GM19238 (cell line): Measurements from ENCODE around the gene RCN2.

Source experiments
- DNase-seq: peaks from one replicate; pipeline ENCODE4 v3.0.0; 2011; ENCODE audit warnings: low spot score; ENCODE audit not compliant: insufficient read length

RCN2 gene

GRCh38 chr15:76973906-76974305 lies 42.4 kb downstream of the RCN2 start:
- DNase-seq = no peak

GRCh38 chr15:76974456-76975036 lies 43.0 kb downstream of the RCN2 start:
- DNase-seq = no peak

- DNase-seq = no peak
Measured at GRCh38 chr15:76976141-76976540, 44.6 kb downstream of the RCN2 start.

GRCh38 chr15:76976572-76977270 lies 45.2 kb downstream of the RCN2 start:
- DNase-seq = no peak

GRCh38 chr15:76978522-76979330 lies 47.2 kb downstream of the RCN2 start:
- no peak for DNase-seq

- no peak for DNase-seq
Measured at GRCh38 chr15:76979331-76979925, 47.9 kb downstream of the RCN2 start.

GRCh38 chr15:76979996-76980520 lies 48.5 kb downstream of the RCN2 start:
- DNase-seq = no peak

DNA sequence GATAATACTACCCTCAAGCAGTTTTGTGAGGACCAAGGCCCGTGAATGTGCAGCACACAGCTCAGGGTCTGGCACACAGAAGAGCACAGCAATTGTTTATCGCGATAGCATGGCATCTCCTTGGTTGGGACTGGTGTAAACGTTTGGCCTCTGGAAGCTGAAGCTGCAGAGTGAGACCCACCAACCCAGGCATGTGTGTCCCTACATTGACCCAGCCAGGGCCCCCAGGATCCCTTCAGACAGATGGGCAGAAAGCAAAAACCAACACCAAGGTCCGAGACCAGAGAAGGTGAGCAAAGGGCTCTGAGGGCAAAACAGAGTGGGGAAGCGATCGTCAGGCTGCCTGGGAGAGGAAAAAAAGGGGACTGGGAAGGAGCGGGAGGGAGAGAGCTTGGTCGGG lies 50.8 kb downstream of the RCN2 start:
- no peak for DNase-seq

GRCh38 chr15:76982756-76983155 lies 51.2 kb downstream of the RCN2 start:
- DNase-seq = no peak

- no peak for DNase-seq
Measured at GRCh38 chr15:76983590-76984375, 52.2 kb downstream of the RCN2 start.

DNA sequence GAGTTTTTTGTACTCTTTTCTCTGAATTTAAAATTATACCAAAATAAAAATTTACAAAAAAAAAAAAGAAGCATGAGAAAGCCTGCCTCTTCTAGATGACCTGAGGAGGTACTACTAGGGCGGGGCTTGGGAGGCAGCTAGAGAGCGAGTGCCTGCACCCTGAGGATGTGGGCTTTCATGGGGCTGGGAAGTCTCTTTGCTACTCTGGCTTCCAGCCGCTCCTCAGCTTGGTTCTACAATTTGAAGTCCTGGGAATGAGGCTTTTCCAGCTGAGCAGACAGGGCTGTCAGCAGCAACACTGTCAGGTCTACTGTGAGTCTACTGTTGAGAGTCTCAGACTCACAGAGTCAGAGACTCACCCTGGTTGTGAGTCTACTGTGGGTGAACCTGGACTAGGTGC lies 55.2 kb downstream of the RCN2 start:
- no peak for DNase-seq

DNA sequence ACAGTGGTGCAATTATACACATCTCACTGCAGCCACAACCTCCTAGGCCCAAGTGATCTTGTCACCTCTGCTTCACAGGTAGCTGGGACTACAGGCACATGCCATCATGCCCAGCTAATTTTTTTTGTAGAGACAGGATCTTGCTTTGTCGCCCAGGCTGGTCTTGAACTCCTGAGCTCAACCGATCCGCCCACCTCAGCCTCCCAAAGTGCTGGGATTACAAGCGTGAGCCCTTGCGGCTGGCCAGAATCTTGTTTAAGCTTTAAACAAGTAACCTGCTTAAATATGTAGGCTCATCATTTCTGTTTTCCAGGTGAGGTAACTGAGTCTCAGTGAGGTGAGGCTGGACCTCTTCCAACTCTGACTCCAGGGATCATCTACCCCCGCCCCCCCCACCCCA lies 55.7 kb downstream of the RCN2 start:
- no peak for DNase-seq

DNA sequence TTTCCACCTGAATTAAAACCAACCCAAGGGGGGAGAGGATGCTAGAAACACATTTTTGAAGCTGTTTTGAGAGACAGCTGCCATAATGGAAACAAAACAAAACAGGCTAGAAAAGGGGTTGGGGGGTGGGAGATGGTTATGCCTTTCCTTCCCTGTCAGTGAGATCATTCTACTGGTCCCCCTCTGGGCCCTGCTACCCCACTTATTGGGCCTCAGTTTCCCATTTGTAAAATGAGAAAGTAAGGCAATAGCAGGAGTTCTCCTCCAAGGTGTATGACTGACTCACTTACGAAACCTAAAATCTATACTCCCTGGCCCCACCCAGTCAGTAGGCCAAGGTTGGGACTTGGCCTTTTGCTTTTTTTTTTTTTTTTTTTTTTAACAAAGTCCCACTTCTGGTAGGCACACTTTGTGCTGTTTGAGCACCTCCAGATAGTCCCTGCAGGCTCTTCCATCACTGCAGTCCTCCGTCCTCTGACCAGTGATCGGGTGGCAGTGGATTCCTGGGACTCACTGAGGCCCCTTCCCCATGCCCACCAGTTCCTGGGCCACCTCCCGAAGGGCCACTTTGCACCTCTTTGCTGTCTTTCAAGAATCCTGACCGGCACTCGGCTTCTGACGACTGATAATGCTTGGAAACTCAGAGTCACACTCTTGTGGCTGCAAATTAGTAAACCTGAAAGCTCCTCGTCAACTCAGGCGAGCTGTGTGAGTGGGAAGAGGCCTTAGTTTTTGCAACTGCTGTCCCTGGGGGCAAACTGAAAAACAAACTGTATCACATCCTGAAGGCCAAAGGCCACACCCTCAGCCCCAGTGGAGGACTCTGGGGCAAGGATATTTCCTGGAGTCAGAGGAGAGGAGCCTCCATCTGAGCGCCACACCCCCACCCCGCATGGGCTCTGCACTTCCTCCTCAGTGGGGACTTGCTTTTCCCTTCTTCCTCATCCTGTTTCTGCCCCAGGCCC lies 56.6 kb downstream of the RCN2 start:
- DNase-seq = peak; percentile 73

DNA sequence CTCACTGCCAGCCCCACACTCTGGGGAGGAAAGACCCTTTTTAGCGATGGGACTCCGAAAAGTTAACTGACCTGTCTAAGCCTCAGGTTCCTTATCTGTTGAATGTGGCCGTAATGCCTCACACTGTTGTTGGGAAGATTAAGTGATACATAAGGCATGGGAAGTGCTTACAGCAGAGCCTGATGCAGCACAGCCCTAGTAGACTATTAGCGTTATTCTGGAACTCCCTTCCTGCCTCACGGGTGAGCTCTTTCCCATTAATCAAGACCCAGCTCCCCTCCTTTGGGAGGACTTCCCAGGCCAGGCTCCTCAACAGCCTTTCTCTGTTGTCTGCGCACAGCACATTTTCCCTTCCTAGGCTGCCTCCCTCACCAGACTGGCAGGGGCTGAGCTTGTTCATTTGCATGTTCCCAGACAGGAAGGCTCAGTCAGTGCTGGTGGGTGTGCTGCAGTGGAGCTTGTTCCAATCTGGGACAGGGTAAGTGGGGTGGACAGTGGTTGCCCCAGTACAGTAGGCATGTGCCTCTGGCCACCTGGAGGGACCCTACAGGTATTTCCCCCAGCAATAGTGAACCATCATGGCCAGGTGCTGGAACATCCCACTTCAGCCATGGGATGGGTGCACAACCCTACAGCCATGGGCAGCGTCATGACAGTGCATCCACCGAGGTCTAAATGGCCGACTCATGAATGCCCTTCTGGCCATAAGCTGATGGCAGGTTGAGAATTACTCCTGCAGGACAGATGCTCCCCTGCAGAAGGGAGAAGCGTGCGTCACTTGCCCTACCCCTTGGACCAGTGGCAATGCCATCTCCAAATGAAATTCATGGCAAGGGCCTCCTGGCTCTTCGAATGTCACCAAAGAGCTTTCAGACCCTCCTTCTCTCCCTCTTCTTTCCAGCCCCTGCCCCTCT lies 57.6 kb downstream of the RCN2 start:
- DNase-seq = no peak

DNA sequence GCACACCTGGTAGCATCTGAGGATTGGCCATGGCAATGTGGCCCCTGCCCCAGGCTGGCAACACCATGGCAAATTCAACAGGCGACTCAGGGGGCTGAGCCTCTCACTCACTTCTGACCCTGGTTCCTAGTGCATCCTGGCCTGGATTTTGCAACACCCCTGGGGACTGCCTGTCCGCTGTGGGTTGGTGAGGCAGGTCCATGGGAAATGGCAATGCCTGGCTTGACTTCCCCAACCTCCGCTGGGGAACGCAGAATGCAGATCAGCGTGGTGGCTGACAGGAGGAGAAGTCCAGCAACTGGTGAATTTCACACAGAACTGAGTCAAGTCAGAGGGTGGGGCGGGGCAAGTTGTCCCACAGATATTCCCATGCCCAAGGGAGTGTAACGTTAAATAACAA lies 59.5 kb downstream of the RCN2 start:
- no peak for DNase-seq

- DNase-seq = no peak
Measured at GRCh38 chr15:76991741-76992645, 60.4 kb downstream of the RCN2 start.

GRCh38 chr15:76993114-76993725 lies 61.7 kb downstream of the RCN2 start:
- DNase-seq = no peak
